ENCODE data around the gene CCDC78. TPM values are rescaled to one million over a fixed set of nuclear protein-coding genes. Genes with fewer than 3 reads are reported as not detected.

The CCDC78 gene
- total and polyA plus RNA-seq, 2 experiments from 2014 or later: 10.5 to 12.6 TPM

DNA sequence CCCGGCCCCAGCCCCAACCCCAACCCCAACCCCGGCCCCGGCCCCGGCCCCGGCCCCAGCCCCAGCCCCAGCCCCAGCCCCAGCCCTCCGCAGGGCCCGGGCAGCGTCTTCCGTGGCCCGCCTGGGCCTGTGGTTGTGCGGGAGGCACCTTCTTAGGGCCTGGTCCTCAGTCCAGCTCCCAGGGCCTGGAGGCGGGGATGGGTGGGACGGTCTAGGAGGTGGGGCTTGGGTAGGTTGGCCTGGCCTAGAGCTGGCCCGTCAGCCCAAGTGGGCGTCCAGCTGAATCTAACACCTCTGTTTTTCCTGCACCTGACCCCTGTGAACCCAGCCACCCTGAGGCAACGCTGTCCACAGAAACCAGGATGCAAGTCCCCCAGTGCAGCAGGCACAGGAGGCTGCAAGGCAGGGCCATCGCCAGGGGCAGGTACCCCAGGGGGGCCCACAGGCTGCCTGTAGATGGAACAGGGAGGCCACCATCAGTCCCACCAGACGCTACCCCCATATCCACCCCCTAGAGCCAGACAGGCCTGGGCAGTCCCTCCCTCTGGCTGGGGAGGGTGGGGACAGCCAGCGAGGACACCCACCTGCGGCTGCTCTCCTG lies 43.0 kb upstream of the CCDC78 start (continued):
- TF ChIP-seq, protein P1, sequence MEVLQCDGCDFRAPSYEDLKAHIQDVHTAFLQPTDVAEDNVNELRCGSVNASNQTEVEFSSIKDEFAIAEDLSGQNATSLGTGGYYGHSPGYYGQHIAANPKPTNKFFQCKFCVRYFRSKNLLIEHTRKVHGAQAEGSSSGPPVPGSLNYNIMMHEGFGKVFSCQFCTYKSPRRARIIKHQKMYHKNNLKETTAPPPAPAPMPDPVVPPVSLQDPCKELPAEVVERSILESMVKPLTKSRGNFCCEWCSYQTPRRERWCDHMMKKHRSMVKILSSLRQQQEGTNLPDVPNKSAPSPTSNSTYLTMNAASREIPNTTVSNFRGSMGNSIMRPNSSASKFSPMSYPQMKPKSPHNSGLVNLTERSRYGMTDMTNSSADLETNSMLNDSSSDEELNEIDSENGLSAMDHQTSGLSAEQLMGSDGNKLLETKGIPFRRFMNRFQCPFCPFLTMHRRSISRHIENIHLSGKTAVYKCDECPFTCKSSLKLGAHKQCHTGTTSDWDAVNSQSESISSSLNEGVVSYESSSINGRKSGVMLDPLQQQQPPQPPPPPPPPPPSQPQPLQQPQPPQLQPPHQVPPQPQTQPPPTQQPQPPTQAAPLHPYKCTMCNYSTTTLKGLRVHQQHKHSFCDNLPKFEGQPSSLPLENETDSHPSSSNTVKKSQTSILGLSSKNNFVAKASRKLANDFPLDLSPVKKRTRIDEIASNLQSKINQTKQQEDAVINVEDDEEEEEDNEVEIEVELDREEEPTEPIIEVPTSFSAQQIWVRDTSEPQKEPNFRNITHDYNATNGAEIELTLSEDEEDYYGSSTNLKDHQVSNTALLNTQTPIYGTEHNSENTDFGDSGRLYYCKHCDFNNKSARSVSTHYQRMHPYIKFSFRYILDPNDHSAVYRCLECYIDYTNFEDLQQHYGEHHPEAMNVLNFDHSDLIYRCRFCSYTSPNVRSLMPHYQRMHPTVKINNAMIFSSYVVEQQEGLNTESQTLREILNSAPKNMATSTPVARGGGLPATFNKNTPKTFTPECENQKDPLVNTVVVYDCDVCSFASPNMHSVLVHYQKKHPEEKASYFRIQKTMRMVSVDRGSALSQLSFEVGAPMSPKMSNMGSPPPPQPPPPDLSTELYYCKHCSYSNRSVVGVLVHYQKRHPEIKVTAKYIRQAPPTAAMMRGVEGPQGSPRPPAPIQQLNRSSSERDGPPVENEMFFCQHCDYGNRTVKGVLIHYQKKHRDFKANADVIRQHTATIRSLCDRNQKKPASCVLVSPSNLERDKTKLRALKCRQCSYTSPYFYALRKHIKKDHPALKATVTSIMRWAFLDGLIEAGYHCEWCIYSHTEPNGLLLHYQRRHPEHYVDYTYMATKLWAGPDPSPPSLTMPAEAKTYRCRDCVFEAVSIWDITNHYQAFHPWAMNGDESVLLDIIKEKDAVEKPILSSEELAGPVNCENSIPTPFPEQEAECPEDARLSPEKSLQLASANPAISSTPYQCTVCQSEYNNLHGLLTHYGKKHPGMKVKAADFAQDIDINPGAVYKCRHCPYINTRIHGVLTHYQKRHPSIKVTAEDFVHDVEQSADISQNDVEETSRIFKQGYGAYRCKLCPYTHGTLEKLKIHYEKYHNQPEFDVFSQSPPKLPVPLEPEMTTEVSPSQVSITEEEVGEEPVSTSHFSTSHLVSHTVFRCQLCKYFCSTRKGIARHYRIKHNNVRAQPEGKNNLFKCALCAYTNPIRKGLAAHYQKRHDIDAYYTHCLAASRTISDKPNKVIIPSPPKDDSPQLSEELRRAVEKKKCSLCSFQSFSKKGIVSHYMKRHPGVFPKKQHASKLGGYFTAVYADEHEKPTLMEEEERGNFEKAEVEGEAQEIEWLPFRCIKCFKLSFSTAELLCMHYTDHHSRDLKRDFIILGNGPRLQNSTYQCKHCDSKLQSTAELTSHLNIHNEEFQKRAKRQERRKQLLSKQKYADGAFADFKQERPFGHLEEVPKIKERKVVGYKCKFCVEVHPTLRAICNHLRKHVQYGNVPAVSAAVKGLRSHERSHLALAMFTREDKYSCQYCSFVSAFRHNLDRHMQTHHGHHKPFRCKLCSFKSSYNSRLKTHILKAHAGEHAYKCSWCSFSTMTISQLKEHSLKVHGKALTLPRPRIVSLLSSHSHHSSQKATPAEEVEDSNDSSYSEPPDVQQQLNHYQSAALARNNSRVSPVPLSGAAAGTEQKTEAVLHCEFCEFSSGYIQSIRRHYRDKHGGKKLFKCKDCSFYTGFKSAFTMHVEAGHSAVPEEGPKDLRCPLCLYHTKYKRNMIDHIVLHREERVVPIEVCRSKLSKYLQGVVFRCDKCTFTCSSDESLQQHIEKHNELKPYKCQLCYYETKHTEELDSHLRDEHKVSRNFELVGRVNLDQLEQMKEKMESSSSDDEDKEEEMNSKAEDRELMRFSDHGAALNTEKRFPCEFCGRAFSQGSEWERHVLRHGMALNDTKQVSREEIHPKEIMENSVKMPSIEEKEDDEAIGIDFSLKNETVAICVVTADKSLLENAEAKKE (CRISPR knock-in tag; IDR thresholded peaks at IDR 0.05): no peak
- TF ChIP-seq JUNB (IDR thresholded peaks at IDR 0.05; ENCODE audit: unreplicated experiment): no peak
- TF ChIP-seq STAT1 (IDR thresholded peaks at IDR 0.05; ENCODE audit: unreplicated experiment): no peak
- TF ChIP-seq CREB1 (CRISPR knock-in tag; IDR thresholded peaks at IDR 0.05; ENCODE audit: low read depth): no peak
- TF ChIP-seq POLR2AphosphoS5 (IDR thresholded peaks at IDR 0.05; ENCODE audit: low read depth): no peak
- no peak for TF ChIP-seq ZNF331 (CRISPR knock-in tag; IDR thresholded peaks at IDR 0.05; ENCODE audit: low read depth)
- no peak for TF ChIP-seq REST (IDR thresholded peaks at IDR 0.05; ENCODE audit: unreplicated experiment)
- TF ChIP-seq NANOG (IDR thresholded peaks at IDR 0.05; ENCODE audit: borderline replicate concordance): no peak

All from GM23338 (cell line).